Activated naive CD4-positive, alpha-beta T cell treated with anti-CD3 and anti-CD28 coated beads, Interleukin-2, amount 50 U/mL, for 72 hours (primary cell): Measurements from ENCODE around the gene TFIP11. TPM values are rescaled to one million over a fixed set of nuclear protein-coding genes. Genes with fewer than 3 reads are reported as not detected.
"Not testable (repeated sequence)": the region's sequence is repeated elsewhere in the genome, so short reads cannot be mapped to it uniquely, and the experiment has no call there.

Experiments
- ATAC-seq, 2 donors: fragments of 150-1000 bp; cut with Tn5 transposase; 2 replicates each; pipeline ENCODE4 v1.10.0; 2021; ENCODE audit warnings: mild to moderate bottlenecking in 2 of 2, moderate library complexity in 2 of 2
- DNase-seq, 2 donors: peaks; one replicate each; pipeline ENCODE4 v3.0.0; 2021 to 2022; ENCODE audit warnings: low spot score in 2 of 2
- H3K27ac Mint-ChIP-seq, 2 donors: one replicate each; pipeline ENCODE4 v1.8.0; 2022; ENCODE audit warnings: mild to moderate bottlenecking in 2 of 2, mixed read lengths in 2 of 2
- H3K36me3 Mint-ChIP-seq, 2 donors: one replicate each; pipeline ENCODE4 v1.8.0; 2022; ENCODE audit warnings: mixed read lengths in 2 of 2
- H3K9me3 Mint-ChIP-seq, 2 donors: one replicate each; pipeline ENCODE4 v1.8.0; 2022; ENCODE audit warnings: mixed read lengths in 2 of 2
- total RNA-seq, 2 donors: library from RNA; stranded (reverse); gene quantifications; one replicate each; pipeline ENCODE4 v1.2.3, GENCODE V29; 2022

TFIP11 gene
- total RNA-seq, 2 donors from 2014 or later = 45.5 to 49.3 TPM

DNA sequence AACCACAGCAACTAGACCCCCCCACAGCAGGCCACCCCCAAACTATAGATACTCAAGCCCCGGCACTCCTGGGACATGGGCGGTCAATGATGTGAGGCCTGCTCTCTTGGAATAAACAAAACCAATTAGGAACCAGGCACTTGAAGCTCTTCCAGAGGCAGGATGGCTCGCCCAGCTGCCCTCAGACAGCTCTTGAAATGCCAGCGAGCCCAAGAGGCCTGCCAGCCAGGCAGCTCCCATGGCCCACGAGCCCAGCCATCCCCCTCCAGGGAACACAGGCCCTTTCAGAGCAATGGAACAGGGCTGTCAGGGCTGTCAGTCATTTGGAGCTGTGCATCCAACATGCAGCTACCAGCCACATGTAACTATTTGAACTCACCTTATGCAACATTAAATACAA, 34.0 kb upstream of the TFIP11 start:
- Mint-ChIP-seq H3K36me3 (peaks cover 4 to 22% of the 10 kb centered on the region in 2 donors), H3K27ac (peak overlapping the region; percentile 10 to 59), H3K9me3 (peaks cover 0 to 4% of the 10 kb centered on the region in 2 donors)
- no peak for DNase-seq
- no peak for ATAC-seq

- no peak for DNase-seq
Observed at GRCh38 chr22:26545827-26546226, 33.6 kb upstream of the TFIP11 start.

GRCh38 chr22:26545385-26545784, 33.1 kb upstream of the TFIP11 start:
- DNase-seq (no peak), ATAC-seq (no peak)
- H3K9me3 Mint-ChIP-seq = peaks cover 0 to 4% of the 10 kb centered on the region in 2 donors
- no peak overlapping the region for H3K27ac Mint-ChIP-seq
- H3K36me3 Mint-ChIP-seq = peaks cover 4 to 22% of the 10 kb centered on the region in 2 donors

More at GRCh38 chr22:26545827-26546226, 33.6 kb upstream of the TFIP11 start:
- ATAC-seq = no peak
- H3K36me3 Mint-ChIP-seq = peaks cover 4 to 22% of the 10 kb centered on the region in 2 donors
- H3K27ac Mint-ChIP-seq = peak overlapping the region in 1 of 2 donors; percentile 10
- peaks cover 0 to 4% of the 10 kb centered on the region in 2 donors for H3K9me3 Mint-ChIP-seq

- no peak for DNase-seq
- Mint-ChIP-seq H3K9me3 (peaks cover 0 to 4% of the 10 kb centered on the region in 2 donors), H3K27ac (no peak overlapping the region), H3K36me3 (peaks cover 4 to 22% of the 10 kb centered on the region in 2 donors)
- no peak for ATAC-seq
Observed at GRCh38 chr22:26544489-26544888, 32.2 kb upstream of the TFIP11 start.

- DNase-seq = no peak
- H3K9me3 Mint-ChIP-seq = peaks cover 0 to 4% of the 10 kb centered on the region in 2 donors
- peak overlapping the region; percentile 53 to 75 for H3K27ac Mint-ChIP-seq
- peaks cover 4 to 20% of the 10 kb centered on the region in 2 donors for H3K36me3 Mint-ChIP-seq
- peak; percentile 22 to 66 for ATAC-seq
Observed at GRCh38 chr22:26542831-26543230, 30.6 kb upstream of the TFIP11 start.

DNA sequence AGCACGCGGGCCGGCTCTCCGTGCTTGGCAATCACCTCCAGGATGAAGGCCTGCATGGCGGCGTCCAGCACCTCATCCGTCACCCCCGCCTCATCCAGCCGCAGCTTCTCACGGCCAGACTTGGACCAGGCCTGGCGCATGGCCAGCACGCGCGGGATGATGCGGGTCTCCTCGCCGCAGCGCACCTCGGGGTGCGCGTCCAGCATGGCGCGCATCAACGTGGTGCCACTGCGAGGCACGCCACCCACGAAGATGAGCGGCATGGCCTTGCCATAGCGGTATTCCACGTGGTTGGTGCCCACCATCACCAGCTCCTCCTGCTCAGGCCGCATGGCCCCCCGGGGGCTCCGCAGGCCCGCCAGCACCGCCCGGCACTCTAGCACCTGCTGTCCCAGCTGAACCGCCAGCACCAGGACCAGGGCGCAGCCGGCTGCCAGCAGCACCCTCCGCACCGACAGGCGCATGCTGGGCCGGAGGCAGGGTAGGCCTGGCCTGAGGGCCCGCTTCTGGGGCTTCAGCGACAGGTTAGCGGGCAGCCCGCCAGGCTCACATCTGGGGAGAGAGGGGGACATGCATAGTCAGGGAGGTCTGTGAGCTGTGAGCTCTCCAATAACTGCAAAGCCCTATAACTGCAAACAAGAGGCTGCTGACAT, 29.0 kb upstream of the TFIP11 start:
- Mint-ChIP-seq H3K9me3 (no peaks in the 10 kb centered on the region), H3K27ac (peak overlapping the region in 1 of 2 donors; percentile 60), H3K36me3 (peaks cover 0 to 4% of the 10 kb centered on the region in 2 donors)
- ATAC-seq = no peak
- no peak for DNase-seq

DNA sequence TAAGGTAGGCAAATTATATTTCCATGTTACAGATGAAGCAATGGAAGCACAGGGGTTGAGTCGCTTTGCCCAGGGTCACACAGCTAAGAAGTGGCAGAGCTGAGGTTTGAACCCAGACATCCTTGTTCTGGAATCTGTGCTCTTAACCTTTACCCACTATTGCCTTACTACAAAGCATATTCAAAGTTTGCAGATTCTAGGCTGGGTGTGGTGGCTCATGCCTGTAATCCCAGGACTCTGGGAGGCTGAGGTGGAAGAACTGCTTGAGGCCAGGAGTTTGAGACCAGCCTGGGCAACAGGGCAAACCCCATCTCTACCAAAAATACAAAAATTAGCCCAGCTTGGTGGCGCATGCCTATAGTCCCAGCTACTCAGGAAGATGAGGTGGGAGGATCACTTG, 27.8 kb upstream of the TFIP11 start:
- no peak for ATAC-seq
- Mint-ChIP-seq H3K36me3 (no peaks in the 10 kb centered on the region), H3K9me3 (no peaks in the 10 kb centered on the region)

GRCh38 chr22:26536762-26537134, 24.5 kb upstream of the TFIP11 start:
- ATAC-seq (no peak), DNase-seq (no peak)
- Mint-ChIP-seq H3K36me3 (no peaks in the 10 kb centered on the region), H3K9me3 (no peaks in the 10 kb centered on the region), H3K27ac (no peak overlapping the region)

More for the DNA sequence above, 27.8 kb upstream of the TFIP11 start:
- H3K27ac Mint-ChIP-seq = no peak overlapping the region
- DNase-seq = no peak

DNA sequence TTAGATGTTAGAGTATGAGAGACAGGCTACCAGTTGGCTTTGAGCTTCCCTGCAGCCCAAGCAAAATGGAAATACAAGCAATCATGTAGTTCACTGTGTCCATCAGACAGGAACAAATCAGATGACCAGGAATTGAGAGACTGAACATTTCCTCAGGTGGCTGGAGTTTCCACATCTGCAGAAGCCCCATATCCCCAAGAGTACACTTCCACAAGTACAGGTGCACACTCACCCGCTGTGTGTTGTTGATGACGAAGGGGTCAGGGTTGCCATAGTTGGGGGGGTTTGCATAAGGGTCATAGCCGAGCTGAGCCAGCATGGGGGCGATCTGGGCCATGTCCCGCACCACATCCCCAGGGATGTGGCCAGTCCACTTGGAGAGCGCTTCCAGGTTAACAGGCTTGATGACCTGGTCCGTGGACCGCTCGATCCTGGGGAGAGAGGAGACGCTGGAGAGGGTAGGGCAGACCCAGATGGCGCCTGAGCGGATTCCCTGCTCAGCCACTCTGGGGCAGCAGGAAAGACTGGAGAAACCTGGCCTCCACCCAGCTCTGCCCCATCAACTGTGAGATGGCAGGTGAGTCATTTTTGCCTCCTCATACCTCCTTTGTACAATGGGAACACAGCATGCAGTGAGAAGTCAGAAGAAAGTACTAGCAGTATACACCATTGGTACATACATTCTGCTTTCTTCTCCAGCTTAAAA, 23.9 kb upstream of the TFIP11 start:
- DNase-seq (no peak), ATAC-seq (no peak)
- no peak overlapping the region for H3K27ac Mint-ChIP-seq
- H3K9me3 Mint-ChIP-seq = no peaks in the 10 kb centered on the region
- no peaks in the 10 kb centered on the region for H3K36me3 Mint-ChIP-seq

GRCh38 chr22:26535603-26535908, 23.3 kb upstream of the TFIP11 start:
- Mint-ChIP-seq H3K9me3 (no peaks in the 10 kb centered on the region), H3K27ac (peak overlapping the region in 1 of 2 donors; percentile 74), H3K36me3 (peaks cover 0 to under 1% of the 10 kb centered on the region in 2 donors)
- ATAC-seq = no peak
- no peak for DNase-seq

DNA sequence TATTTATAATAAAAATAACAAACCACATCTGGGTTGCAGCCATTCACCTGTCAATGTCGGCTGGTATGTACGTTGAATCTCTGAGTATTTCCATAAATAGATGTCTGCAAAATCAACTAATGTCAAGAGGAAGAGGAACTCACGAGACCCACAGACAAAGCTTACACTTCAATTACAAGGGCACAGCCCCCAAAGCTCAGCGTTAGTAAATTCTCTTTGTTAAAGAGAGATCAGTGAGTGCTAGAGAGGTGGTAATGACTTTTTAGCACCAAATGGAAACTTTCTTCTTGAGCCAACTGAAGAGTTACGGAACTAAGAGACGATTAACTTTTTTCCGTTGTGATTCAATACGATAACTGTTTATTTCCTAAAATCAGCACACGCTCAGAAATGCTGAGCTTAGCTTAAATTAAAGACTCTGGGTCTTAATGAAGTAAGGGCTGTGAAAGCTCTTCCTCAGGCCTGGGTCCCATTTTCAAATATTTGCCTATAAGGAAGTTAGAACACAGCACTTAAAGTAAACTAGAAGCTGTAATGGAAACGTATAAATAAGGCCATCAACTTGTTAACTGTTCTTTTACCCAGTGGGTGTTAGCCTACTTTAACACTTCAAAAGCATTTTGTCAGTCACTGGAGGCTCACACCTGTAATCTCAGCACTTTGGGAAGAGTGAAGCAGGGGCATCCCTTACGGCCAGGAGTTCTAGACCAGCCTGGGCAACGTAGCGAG, 22.8 kb upstream of the TFIP11 start:
- H3K36me3 Mint-ChIP-seq = peaks cover 0 to 6% of the 10 kb centered on the region in 2 donors
- no peak for DNase-seq
- H3K27ac Mint-ChIP-seq = peak overlapping the region in 1 of 2 donors; percentile 74

GRCh38 chr22:26534171-26534855, 22.0 kb upstream of the TFIP11 start:
- ATAC-seq = no peak
- no peak for DNase-seq
- Mint-ChIP-seq H3K9me3 (no peaks in the 10 kb centered on the region), H3K36me3 (peaks cover 0 to 10% of the 10 kb centered on the region in 2 donors), H3K27ac (no peak overlapping the region)

More for the DNA sequence above, 22.8 kb upstream of the TFIP11 start:
- no peaks in the 10 kb centered on the region for H3K9me3 Mint-ChIP-seq
- ATAC-seq = peak in 1 of 2 donors; percentile 51

- ATAC-seq (no peak), DNase-seq (no peak)
- peak overlapping the region in 1 of 2 donors; percentile 57 for H3K27ac Mint-ChIP-seq
- no peaks in the 10 kb centered on the region for H3K9me3 Mint-ChIP-seq
- H3K36me3 Mint-ChIP-seq = peaks cover 0 to 10% of the 10 kb centered on the region in 2 donors
Observed at GRCh38 chr22:26529345-26529744, 17.1 kb upstream of the TFIP11 start.

DNA sequence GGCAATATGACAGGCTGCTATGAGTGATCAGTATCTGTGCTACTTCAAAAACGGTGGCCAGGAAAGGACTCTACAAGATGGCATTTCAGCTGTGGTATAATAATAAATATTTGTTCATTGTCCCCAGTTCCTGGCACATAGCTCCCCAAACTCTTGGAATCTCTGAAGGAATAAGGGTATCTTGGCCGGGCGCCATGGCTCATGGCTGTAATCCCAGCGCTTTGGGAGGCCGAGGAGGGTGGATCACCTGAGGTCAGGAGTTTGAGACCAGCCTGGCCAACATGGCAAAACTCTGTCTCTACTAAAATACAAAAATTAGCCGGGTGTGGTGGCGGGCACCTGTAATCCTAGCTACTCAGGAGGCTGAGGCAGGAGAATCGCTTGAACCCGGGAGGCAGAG, 16.2 kb upstream of the TFIP11 start:
- ATAC-seq, DNase-seq, H3K36me3 Mint-ChIP-seq, H3K9me3 Mint-ChIP-seq, H3K27ac Mint-ChIP-seq: not testable (repeated sequence)

- DNase-seq (no peak), ATAC-seq (no peak)
- Mint-ChIP-seq H3K27ac (peak overlapping the region in 1 of 2 donors; percentile 91), H3K36me3 (peaks cover 0 to 10% of the 10 kb centered on the region in 2 donors), H3K9me3 (no peaks in the 10 kb centered on the region)
Observed at GRCh38 chr22:26527574-26528465, 15.5 kb upstream of the TFIP11 start.

- H3K36me3 Mint-ChIP-seq = peaks cover 0 to 10% of the 10 kb centered on the region in 2 donors
- ATAC-seq (no peak), DNase-seq (no peak)
- H3K27ac Mint-ChIP-seq = peak overlapping the region in 1 of 2 donors; percentile 42
- no peaks in the 10 kb centered on the region for H3K9me3 Mint-ChIP-seq
Observed at GRCh38 chr22:26527167-26527566, 14.9 kb upstream of the TFIP11 start.
